IPS-18a (cell line): ENCODE data around the gene MX2.
A peak's percentile ranks its signal among the peaks of the same experiment; 100 is the strongest.

Experiments used
- H3K27ac ChIP-seq: one replicate; pipeline ENCODE4 v1.5.1; 2013; ENCODE audit warnings: low read length
- H3K27me3 ChIP-seq: one replicate; pipeline ENCODE4 v1.6.1; 2013; ENCODE audit warnings: mild to moderate bottlenecking, low read length; ENCODE audit not compliant: control insufficient read depth, insufficient read depth
- H3K36me3 ChIP-seq: one replicate; pipeline ENCODE4 v1.6.1; 2013; ENCODE audit warnings: low read depth, low read length; ENCODE audit not compliant: control insufficient read depth
- H3K4me1 ChIP-seq: one replicate; pipeline ENCODE4 v1.6.1; 2013; ENCODE audit warnings: low read depth, low read length; ENCODE audit not compliant: control insufficient read depth
- H3K4me3 ChIP-seq: one replicate; pipeline ENCODE4 v1.5.1; 2013; ENCODE audit warnings: low read length
- H3K9ac ChIP-seq: one replicate; pipeline ENCODE4 v1.6.1; 2013; ENCODE audit warnings: mild to moderate bottlenecking, low read length, moderate library complexity
- H3K9me3 ChIP-seq: one replicate; pipeline ENCODE4 v1.6.1; 2013; ENCODE audit warnings: low read depth, low read length; ENCODE audit not compliant: control insufficient read depth

MX2 gene

DNA sequence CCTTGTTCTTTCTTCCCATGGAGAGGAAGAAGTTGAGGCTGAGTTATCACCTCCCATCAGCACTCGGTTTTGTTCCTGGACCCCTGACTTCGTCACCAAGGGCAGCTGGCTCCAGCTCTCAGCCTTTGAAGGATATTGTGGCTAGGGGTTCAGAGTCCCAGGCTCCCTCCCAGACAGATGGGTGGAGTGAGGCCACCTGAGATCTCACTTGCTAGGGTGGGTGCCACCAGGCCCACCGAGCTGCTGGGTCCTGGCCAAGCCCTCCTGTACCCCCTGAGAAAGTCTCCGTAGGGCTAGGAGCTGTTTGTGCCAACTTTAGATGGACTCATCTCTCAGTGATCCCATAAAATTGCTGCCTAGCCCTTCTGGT, 6.9 kb downstream of the MX2 start:
- H3K27ac ChIP-seq: no peak overlapping the region
- no peaks in the 10 kb centered on the region for H3K36me3 ChIP-seq
- H3K9me3 ChIP-seq: no peaks in the 10 kb centered on the region
- H3K9ac ChIP-seq: no peak overlapping the region
- peak overlapping the region; percentile 59 for H3K4me3 ChIP-seq
- H3K4me1 ChIP-seq: peaks cover 12% of the 10 kb centered on the region
- no peaks in the 10 kb centered on the region for H3K27me3 ChIP-seq

DNA sequence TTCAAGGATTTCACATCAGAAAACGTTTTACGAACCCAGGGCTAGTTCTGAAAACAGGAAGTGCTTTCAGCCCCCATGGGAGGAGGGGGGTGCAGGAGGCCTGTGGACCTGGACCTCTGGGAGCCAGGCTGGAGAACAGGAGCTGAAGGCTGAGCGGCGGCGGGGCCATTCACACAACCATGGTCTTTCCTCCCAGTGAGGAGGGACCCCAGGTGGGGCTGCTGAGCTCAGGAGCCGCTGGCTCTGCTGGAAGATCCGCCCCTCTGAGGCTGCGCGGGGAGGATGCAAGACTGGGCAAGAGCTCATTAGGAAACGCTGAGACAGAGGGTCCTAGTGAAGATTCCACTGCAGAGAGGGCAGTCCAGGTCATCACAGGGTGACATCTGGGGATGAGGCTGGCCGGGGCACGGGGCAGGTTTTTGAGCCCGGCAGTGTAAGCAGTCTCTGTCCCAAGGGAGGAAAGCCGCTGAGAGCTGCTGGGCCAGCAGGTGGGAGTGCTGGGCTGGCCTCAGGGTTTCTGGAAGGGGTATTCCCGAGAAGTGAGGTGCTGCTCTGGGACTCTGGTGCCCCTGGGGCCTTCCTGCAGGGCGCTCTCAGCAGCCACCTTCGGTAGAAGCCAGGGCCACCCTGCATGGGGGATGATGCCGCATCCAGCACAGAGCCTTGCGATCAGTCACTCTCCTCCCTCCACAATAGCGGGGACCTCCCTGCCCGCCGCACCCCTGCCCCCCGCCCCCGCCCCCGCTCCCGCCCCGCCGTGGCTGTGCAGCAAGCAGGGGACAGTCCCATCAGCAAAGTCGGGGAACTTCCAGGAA, 7.5 kb downstream of the MX2 start:
- peak overlapping the region; percentile 6 for H3K9ac ChIP-seq
- H3K27me3 ChIP-seq: no peaks in the 10 kb centered on the region
- no peaks in the 10 kb centered on the region for H3K36me3 ChIP-seq
- no peak overlapping the region for H3K27ac ChIP-seq
- H3K4me3 ChIP-seq: peak overlapping the region; percentile 59
- H3K4me1 ChIP-seq: peaks cover 12% of the 10 kb centered on the region
- H3K9me3 ChIP-seq: no peaks in the 10 kb centered on the region

DNA sequence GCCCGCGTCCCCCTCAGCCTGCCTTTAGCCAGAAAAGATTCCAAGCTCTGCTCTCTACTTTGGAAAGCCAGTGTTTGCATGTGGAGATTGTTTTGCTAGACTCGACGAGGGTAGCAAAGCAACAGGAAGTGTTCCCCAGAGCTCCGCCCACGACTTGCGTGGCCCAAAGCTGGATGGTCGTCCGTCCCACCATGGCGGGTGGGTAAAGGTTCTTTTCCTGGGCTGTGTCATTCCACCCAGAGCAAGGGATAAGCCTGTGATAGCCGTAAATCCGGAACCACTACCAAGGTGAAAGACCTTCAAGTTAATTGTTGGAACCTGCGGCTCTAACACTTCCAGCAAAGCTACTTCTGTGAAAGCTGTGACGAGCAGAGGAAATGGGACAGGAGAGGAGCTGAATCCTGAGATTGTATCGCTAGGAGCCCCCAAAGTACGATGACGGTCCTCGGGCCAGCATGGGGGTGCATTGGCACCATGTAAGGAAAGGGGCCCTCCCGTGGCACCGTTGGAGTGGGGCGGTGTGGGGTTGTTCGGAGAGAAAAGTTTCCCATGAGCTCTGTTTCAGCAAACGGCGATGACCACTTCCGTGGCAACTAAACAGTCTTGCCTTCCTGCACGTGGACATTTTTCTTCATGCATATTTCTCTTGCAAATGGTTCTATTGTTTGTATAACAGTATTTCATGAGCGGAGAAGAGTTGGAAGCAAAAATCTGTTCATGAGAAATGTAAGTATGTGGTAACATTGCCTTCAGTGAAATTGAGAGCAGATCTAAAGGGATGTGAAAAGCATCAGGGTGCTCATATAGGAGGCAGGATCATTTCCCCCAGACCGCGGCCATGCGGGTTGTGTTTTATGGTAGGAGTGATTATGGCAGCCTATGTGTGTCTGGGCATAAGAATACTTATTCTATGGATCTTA, 8.4 kb downstream of the MX2 start:
- Histone ChIP-seq H3K9ac (no peak overlapping the region), H3K27me3 (no peaks in the 10 kb centered on the region), H3K36me3 (no peaks in the 10 kb centered on the region), H3K27ac (no peak overlapping the region), H3K9me3 (no peaks in the 10 kb centered on the region), H3K4me1 (peaks cover 12% of the 10 kb centered on the region), H3K4me3 (peak overlapping the region; percentile 59)

DNA sequence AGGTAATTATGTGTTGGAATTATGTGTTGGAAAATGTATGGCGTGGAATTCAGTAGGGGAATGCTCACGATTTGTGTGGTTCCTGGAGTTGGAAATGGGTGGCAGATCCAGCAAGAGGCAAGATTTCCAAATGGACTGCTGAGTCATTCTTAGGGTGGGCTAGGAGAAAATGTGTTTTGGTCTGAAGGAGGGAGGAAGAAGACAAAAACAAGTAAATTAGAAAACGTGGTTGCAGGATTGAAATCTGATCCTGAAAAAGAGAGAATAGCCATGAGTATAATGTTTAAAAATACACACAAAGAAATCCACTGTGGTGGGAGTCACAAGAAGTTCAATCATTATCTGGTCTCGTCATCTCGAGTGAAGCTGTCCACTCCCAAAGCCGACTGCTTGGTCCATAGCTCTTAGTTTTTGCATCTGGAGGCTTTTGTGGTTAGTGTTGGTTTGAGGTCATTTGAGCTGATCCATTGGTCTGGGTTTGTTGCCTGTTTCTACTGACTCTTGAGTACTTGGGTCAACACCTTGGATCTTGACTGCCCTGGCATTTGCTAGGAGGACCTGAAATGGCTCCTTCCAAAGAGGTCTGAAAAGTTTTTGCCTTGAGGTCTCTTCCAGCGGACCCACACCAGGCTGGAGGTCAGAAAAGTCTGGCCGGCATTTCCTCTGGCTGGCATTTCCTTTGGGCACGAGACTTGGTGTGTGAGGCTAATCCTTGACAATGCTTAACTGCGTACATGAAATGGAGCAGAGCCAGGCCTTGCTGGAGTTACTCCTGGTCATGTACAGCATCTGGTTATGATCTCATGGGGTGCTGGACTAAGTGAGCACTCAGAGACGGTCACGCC, 9.2 kb downstream of the MX2 start:
- Histone ChIP-seq H3K27ac (no peak overlapping the region), H3K4me3 (no peak overlapping the region), H3K9me3 (no peaks in the 10 kb centered on the region), H3K9ac (no peak overlapping the region), H3K27me3 (no peaks in the 10 kb centered on the region), H3K36me3 (no peaks in the 10 kb centered on the region), H3K4me1 (peaks cover 12% of the 10 kb centered on the region)

DNA sequence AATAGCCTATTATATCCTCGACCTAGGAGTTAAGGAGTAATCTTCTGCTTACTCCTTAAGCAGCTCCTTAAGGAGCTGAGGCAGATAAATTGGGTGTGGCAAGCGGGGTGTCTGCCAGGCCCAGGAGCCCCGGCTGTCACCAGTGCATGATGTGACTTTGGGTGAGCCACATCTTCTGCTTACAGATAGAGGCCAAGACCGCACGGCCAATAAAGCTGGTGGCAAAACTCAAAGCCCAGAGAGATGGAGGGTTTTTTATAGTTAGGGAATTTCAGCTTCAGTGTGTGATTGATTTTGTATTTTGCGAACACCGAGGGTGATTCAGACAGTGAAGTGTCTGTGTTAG, 9.8 kb downstream of the MX2 start:
- H3K27me3 ChIP-seq: no peaks in the 10 kb centered on the region
- no peak overlapping the region for H3K4me3 ChIP-seq
- no peak overlapping the region for H3K9ac ChIP-seq
- no peaks in the 10 kb centered on the region for H3K36me3 ChIP-seq
- H3K27ac ChIP-seq: no peak overlapping the region
- no peaks in the 10 kb centered on the region for H3K9me3 ChIP-seq
- H3K4me1 ChIP-seq: peaks cover 12% of the 10 kb centered on the region

DNA sequence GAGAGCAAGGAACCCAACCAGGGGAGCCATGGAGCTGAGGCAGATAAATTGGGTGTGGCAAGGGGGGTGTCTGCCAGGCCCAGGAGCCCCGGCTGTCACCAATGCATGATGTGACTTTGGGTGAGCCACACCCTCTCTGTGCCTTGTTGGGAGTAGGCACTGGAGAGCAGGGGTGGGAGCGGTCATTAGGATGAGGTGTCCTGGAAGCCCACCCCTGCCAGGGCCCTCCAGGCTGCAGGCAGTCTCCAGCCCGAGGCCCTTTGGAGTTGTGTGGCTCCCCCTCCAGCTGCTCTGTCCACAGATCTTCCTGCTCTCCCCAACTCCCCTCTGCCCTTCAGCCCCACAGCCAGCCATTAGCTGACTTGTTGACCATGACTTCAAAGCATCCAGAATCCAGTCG, 11.4 kb downstream of the MX2 start:
- Histone ChIP-seq H3K9ac (no peak overlapping the region), H3K9me3 (no peaks in the 10 kb centered on the region), H3K4me1 (peaks cover 12% of the 10 kb centered on the region), H3K27me3 (no peaks in the 10 kb centered on the region), H3K4me3 (no peak overlapping the region), H3K27ac (no peak overlapping the region), H3K36me3 (no peaks in the 10 kb centered on the region)

DNA sequence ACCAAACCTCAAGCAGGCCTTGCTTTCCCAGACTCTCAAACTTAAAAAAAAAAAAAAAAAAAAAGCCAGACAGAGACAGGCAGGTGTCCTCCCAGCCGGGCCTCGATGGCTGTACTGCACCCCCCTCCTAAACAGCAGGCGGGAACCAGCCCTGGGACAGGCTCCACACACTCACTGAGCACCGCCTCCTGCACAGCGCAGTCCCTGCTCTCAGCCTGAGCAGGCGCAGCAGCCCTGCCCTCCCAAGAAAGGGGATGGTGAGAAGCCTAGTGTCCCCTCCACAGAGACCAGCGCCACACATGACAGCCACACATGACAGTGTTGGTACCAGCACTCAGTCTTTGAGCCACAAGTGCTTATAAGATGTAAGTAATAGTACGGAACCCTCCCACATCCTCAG, 11.9 kb downstream of the MX2 start:
- Histone ChIP-seq H3K9me3 (no peaks in the 10 kb centered on the region), H3K27ac (no peak overlapping the region), H3K4me3 (no peak overlapping the region), H3K36me3 (no peaks in the 10 kb centered on the region), H3K9ac (no peak overlapping the region), H3K4me1 (peaks cover 10% of the 10 kb centered on the region), H3K27me3 (no peaks in the 10 kb centered on the region)

DNA sequence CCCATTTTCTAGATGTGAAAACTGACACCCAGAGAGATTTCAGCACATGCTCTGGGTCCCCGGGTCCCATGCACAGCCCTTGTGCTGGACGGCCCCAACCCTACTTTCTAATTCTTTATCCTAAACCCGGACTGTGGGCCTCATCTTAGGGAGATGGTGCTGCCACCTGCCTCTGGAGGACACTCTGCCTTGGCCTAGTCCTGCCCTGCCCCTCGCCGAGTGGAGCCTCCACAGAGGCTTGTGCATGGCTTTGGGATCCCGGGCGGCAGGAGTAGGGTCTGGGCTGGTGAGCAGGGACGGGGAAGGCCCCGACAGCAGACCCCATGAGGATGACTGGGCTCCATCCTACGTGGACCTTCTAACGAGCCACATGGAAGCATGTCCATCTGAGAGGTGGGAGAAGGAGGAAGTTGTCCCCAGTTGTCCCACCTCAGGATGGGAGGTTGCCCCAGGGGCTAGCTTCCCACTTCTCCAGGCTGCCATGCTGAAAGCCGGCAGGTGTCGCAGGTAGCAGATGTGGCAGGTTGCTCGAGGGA, 12.4 kb downstream of the MX2 start:
- Histone ChIP-seq H3K36me3 (no peaks in the 10 kb centered on the region), H3K27me3 (no peaks in the 10 kb centered on the region), H3K9me3 (no peaks in the 10 kb centered on the region), H3K4me1 (peaks cover 8% of the 10 kb centered on the region), H3K9ac (no peak overlapping the region), H3K4me3 (no peak overlapping the region), H3K27ac (no peak overlapping the region)

DNA sequence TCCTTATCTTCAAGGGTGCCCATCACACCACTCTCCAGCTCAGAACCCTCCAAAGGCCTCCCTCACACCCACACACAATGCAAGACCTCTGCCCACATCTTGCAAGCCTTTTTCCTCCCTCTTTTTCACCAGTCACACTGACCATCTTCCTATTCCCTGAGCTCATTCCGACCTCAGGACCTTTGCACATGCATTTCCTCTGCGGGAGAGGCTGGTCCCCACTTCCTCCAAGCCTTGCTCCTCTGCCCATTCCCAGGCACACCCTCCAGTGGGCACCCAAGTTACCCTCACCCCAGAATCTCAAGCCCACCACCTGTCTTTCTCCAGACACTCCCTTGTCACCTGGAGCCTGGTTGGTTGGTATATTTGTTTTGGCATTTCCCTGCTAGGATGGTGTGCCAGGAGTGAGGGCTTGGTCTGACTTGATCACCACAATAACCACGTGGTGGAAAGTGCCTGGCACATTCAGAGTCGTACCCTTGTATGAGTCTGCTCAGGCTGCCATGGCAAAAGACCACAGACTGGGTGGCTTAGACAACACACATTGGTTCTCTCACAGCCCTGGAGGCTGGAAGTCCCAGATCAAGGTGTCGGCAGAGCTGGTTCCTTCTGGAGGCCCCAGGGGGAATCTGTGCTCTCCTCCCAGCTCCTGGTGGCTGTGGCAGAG, 13.2 kb downstream of the MX2 start:
- Histone ChIP-seq H3K9ac (no peak overlapping the region), H3K36me3 (no peaks in the 10 kb centered on the region), H3K4me1 (peaks cover 5% of the 10 kb centered on the region), H3K27ac (no peak overlapping the region), H3K9me3 (no peaks in the 10 kb centered on the region), H3K27me3 (no peaks in the 10 kb centered on the region), H3K4me3 (no peak overlapping the region)

DNA sequence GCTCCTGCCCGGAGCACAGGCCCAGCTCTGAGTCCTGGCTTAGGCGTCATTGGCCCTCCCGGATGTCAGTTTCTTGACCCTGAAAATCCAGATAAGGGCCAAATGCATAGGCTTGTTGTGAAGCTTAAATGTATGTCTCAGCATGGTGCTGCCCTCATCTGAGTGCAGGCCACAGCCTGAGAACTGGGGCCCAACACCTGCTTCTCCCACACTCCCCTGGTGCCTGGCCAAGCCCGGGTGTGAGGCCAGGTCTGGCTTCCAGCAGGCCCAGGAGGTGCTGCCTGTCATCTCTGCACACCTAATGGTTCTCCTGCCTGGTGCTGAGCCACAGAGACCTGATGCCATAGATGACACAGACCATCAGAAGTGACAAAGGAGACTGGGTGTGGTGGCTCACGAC, 14.0 kb downstream of the MX2 start:
- no peaks in the 10 kb centered on the region for H3K27me3 ChIP-seq
- H3K4me3 ChIP-seq: no peak overlapping the region
- H3K9me3 ChIP-seq: no peaks in the 10 kb centered on the region
- no peaks in the 10 kb centered on the region for H3K4me1 ChIP-seq
- no peak overlapping the region for H3K27ac ChIP-seq
- no peaks in the 10 kb centered on the region for H3K36me3 ChIP-seq
- no peak overlapping the region for H3K9ac ChIP-seq

DNA sequence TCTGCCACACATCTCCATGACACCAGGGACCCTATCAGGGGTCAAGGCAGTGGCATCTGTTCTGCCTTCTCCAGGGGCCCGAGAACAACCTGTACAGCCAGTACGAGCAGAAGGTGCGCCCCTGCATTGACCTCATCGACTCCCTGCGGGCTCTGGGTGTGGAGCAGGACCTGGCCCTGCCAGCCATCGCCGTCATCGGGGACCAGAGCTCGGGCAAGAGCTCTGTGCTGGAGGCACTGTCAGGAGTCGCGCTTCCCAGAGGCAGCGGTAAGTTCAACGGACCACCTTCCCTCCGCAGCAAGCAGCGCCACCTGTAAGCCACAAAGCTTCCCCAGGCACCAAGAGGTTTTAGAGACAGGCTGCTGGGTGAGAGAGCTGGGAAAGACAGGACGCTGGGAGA, 15.9 kb downstream of the MX2 start:
- no peaks in the 10 kb centered on the region for H3K27me3 ChIP-seq
- H3K4me1 ChIP-seq: no peaks in the 10 kb centered on the region
- H3K36me3 ChIP-seq: no peaks in the 10 kb centered on the region
- no peak overlapping the region for H3K27ac ChIP-seq
- H3K9me3 ChIP-seq: no peaks in the 10 kb centered on the region
- H3K9ac ChIP-seq: no peak overlapping the region
- no peak overlapping the region for H3K4me3 ChIP-seq
